CMK (cell line): ENCODE data around the gene IFT122.
"Not testable (repeated sequence)": the region's sequence is repeated elsewhere in the genome, so short reads cannot be mapped to it uniquely, and the experiment has no call there.

Experiments used
- DNase-seq: peaks from one replicate; pipeline ENCODE4 v3.0.0-alpha.2; 2010; ENCODE audit warnings: low read depth

Gene IFT122

GRCh38 chr3:129473067-129473768, 33.2 kb downstream of the IFT122 start:
- DNase-seq: no peak

GRCh38 chr3:129473769-129474152, 33.7 kb downstream of the IFT122 start:
- no peak for DNase-seq

GRCh38 chr3:129474984-129475804, 35.2 kb downstream of the IFT122 start:
- no peak for DNase-seq

- DNase-seq: no peak
Observed at GRCh38 chr3:129475863-129476262, 35.8 kb downstream of the IFT122 start.

- DNase-seq: no peak
Observed at GRCh38 chr3:129476586-129476985, 36.6 kb downstream of the IFT122 start.

- not testable (repeated sequence) for DNase-seq
Observed at GRCh38 chr3:129481225-129481765, 41.3 kb downstream of the IFT122 start.

- no peak for DNase-seq
Observed at GRCh38 chr3:129481766-129482332, 41.8 kb downstream of the IFT122 start.

- DNase-seq: no peak
Observed at GRCh38 chr3:129482721-129483120, 42.7 kb downstream of the IFT122 start.

- DNase-seq: no peak
Observed at GRCh38 chr3:129483870-129484269, 43.8 kb downstream of the IFT122 start.

GRCh38 chr3:129485146-129485545, 45.1 kb downstream of the IFT122 start:
- not testable (repeated sequence) for DNase-seq

- DNase-seq: no peak
Observed at GRCh38 chr3:129485721-129486663, 46.0 kb downstream of the IFT122 start.

GRCh38 chr3:129486664-129487035, 46.6 kb downstream of the IFT122 start:
- DNase-seq: no peak

- no peak for DNase-seq
Observed at GRCh38 chr3:129487183-129487867, 47.3 kb downstream of the IFT122 start.

- not testable (repeated sequence) for DNase-seq
Observed at GRCh38 chr3:129487868-129488335, 47.9 kb downstream of the IFT122 start.

GRCh38 chr3:129489258-129489657, 49.2 kb downstream of the IFT122 start:
- not testable (repeated sequence) for DNase-seq

- DNase-seq: peak; percentile 64
Observed at GRCh38 chr3:129490273-129490675, 50.2 kb downstream of the IFT122 start.

GRCh38 chr3:129491077-129491476, 51.1 kb downstream of the IFT122 start:
- peak; percentile 12 for DNase-seq

- no peak for DNase-seq
Observed at GRCh38 chr3:129491794-129492193, 51.8 kb downstream of the IFT122 start.

- no peak for DNase-seq
Observed at GRCh38 chr3:129492691-129493090, 52.7 kb downstream of the IFT122 start.

- no peak for DNase-seq
Observed at GRCh38 chr3:129493206-129493605, 53.2 kb downstream of the IFT122 start.

- not testable (repeated sequence) for DNase-seq
Observed at GRCh38 chr3:129494499-129494898, 54.5 kb downstream of the IFT122 start.
